Panc1 (cell line): ENCODE measurements around the gene HLA-DOA. TPM values are rescaled to one million over a fixed set of nuclear protein-coding genes. Genes with fewer than 3 reads are reported as not detected.

Experiments used
- ATAC-seq: fragments of 200-7000 bp; cut with Tn5 transposase; 2 replicates; pipeline ENCODE4 v1.9.1; 2020; ENCODE audit warnings: mild to moderate bottlenecking, moderate library complexity
- BruUV-seq: library from RNA; stranded (reverse); fragments of 400-500 nt; replicated peaks from 2 replicates; lab custom pipeline; 2021; lab: Mats Ljungman, UMichigan
- CTCF ChIA-PET: fragments of 300-600 bp; sonication (Branson Sonifier 250); formaldehyde crosslinking; loops from one replicate; lab custom pipeline; 2022; ENCODE audit warnings: antibody characterized with exemption; lab: Charles Lee
- POLR2A ChIA-PET: fragments of 300-600 bp; sonication (Branson Sonifier 250); formaldehyde crosslinking; loops from one replicate; lab custom pipeline; 2022; ENCODE audit warnings: antibody characterized with exemption; lab: Charles Lee
- DNase-seq: peaks from one replicate; pipeline ENCODE4 v3.0.0-alpha.2; 2010; ENCODE audit warnings: low read depth, low spot score
- H3K27ac ChIP-seq: 2 replicates; pipeline ENCODE4 v1.5.1; 2011; ENCODE audit warnings: mild to moderate bottlenecking, low read length, inconsistent platforms
- H3K27me3 ChIP-seq: fragments of 200-500 bp; sonication (Bioruptor generic); 2 replicates; pipeline ENCODE4 v1.6.0; 2014; ENCODE audit warnings: low read length, inconsistent platforms; ENCODE audit not compliant: control insufficient read depth, insufficient read depth
- H3K36me3 ChIP-seq: fragments of 200-500 bp; sonication (Bioruptor generic); 2 replicates; pipeline ENCODE4 v1.5.1; 2014; ENCODE audit warnings: inconsistent platforms, mild to moderate bottlenecking, low read length, moderate library complexity; ENCODE audit not compliant: control insufficient read depth, insufficient read depth
- H3K4me1 ChIP-seq: 2 replicates; pipeline ENCODE4 v1.5.1; 2011; ENCODE audit warnings: inconsistent platforms, mild to moderate bottlenecking, low read length, moderate library complexity; ENCODE audit not compliant: control insufficient read depth, insufficient read depth
- H3K4me3 ChIP-seq, 2 experiments: 2 replicates each; pipeline ENCODE4 v1.5.1; 2011 to 2012; ENCODE audit warnings: low read depth in 2 of 2, low read length in 2 of 2, mild to moderate bottlenecking in 2 of 2, inconsistent platforms in 1 of 2, moderate library complexity in 1 of 2
- H3K9me3 ChIP-seq: fragments of 200-500 bp; sonication (Bioruptor generic); 2 replicates; pipeline ENCODE4 v1.5.1; 2014; ENCODE audit warnings: low read depth, mild to moderate bottlenecking, inconsistent platforms, low read length, moderate library complexity; ENCODE audit not compliant: control insufficient read depth, insufficient read depth
- POLR2AphosphoS5 ChIP-seq: IDR thresholded peaks from 2 replicates; pipeline ENCODE4 v1.6.1; 2012; ENCODE audit warnings: mild to moderate bottlenecking, low read depth, low read length, moderate library complexity
- SIN3A ChIP-seq: IDR thresholded peaks from 2 replicates; pipeline ENCODE4 v1.6.1; 2012; ENCODE audit warnings: low read depth, mild to moderate bottlenecking, low read length, moderate library complexity, borderline replicate concordance; ENCODE audit not compliant: insufficient read depth
- TCF7L2 ChIP-seq: IDR thresholded peaks from 2 replicates; pipeline ENCODE4 v1.6.1; 2011; ENCODE audit warnings: mild to moderate bottlenecking, low read depth, low read length, inconsistent platforms
- in situ Hi-C: cut with HindIII; loops from 2 replicates; pipeline ENCODE4 v1.10.0; 2016; ENCODE audit warnings: low sequenced_read_pairs, low pct_unique_long_range_greater_than_20kb
- intact Hi-C: fragments of 100-400 bp; cut with micrococcal nuclease; formaldehyde crosslinking; loops from one replicate; pipeline ENCODE4 v1.10.0; 2022; ENCODE audit not compliant: unreplicated experiment
- total RNA-seq: library from RNA; stranded (reverse); gene quantifications from one replicate; pipeline ENCODE4 v1.2.1, GENCODE V29; 2021; ENCODE audit not compliant: unreplicated experiment
- TF ChIP-seq, protein P1 (sequence below): fragments of 450-650 bp; IDR thresholded peaks from 2 replicates; pipeline ENCODE4 v1.5.1; 2017; ENCODE audit warnings: mild to moderate bottlenecking
- TF ChIP-seq, protein P2 (sequence below), 2 experiments: IDR thresholded peaks; 2 replicates each; pipeline ENCODE4 v1.6.1; 2011 to 2012; ENCODE audit warnings: low read depth in 2 of 2, control low read depth in 1 of 2, low read length in 1 of 2, mild to moderate bottlenecking in 1 of 2, moderate library complexity in 1 of 2; ENCODE audit not compliant: insufficient read depth in 1 of 2

Gene HLA-DOA
- total RNA-seq, 1 experiment from 2014 or later: 0.08 TPM

- POLR2A ChIA-PET: no interaction called here
- no peak for TF ChIP-seq SIN3A
- no peak for TF ChIP-seq POLR2AphosphoS5
- TF ChIP-seq, protein P1, sequence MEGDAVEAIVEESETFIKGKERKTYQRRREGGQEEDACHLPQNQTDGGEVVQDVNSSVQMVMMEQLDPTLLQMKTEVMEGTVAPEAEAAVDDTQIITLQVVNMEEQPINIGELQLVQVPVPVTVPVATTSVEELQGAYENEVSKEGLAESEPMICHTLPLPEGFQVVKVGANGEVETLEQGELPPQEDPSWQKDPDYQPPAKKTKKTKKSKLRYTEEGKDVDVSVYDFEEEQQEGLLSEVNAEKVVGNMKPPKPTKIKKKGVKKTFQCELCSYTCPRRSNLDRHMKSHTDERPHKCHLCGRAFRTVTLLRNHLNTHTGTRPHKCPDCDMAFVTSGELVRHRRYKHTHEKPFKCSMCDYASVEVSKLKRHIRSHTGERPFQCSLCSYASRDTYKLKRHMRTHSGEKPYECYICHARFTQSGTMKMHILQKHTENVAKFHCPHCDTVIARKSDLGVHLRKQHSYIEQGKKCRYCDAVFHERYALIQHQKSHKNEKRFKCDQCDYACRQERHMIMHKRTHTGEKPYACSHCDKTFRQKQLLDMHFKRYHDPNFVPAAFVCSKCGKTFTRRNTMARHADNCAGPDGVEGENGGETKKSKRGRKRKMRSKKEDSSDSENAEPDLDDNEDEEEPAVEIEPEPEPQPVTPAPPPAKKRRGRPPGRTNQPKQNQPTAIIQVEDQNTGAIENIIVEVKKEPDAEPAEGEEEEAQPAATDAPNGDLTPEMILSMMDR: no peak
- no peak for TF ChIP-seq TCF7L2
- TF ChIP-seq, protein P2, sequence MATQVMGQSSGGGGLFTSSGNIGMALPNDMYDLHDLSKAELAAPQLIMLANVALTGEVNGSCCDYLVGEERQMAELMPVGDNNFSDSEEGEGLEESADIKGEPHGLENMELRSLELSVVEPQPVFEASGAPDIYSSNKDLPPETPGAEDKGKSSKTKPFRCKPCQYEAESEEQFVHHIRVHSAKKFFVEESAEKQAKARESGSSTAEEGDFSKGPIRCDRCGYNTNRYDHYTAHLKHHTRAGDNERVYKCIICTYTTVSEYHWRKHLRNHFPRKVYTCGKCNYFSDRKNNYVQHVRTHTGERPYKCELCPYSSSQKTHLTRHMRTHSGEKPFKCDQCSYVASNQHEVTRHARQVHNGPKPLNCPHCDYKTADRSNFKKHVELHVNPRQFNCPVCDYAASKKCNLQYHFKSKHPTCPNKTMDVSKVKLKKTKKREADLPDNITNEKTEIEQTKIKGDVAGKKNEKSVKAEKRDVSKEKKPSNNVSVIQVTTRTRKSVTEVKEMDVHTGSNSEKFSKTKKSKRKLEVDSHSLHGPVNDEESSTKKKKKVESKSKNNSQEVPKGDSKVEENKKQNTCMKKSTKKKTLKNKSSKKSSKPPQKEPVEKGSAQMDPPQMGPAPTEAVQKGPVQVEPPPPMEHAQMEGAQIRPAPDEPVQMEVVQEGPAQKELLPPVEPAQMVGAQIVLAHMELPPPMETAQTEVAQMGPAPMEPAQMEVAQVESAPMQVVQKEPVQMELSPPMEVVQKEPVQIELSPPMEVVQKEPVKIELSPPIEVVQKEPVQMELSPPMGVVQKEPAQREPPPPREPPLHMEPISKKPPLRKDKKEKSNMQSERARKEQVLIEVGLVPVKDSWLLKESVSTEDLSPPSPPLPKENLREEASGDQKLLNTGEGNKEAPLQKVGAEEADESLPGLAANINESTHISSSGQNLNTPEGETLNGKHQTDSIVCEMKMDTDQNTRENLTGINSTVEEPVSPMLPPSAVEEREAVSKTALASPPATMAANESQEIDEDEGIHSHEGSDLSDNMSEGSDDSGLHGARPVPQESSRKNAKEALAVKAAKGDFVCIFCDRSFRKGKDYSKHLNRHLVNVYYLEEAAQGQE (IDR thresholded peaks at IDR 0.05; ENCODE audit: insufficient read depth in 1 of 2, low read depth in 2 of 2, low read length in 1 of 2): no peak
- BruUV-seq: no TSS peak
- in situ Hi-C loops: no loop called here
- ATAC-seq (no peak), DNase-seq (no peak)
- H3K9me3 ChIP-seq: no peaks in the 10 kb centered on the region
- no peak overlapping the region for H3K4me3 ChIP-seq
- peaks cover 6% of the 10 kb centered on the region for H3K27me3 ChIP-seq
- CTCF ChIA-PET: no interaction called here
- H3K4me1 ChIP-seq: no peaks in the 10 kb centered on the region
- intact Hi-C loops: no loop called here
- H3K36me3 ChIP-seq: no peaks in the 10 kb centered on the region
- no peak overlapping the region for H3K27ac ChIP-seq
These were observed 43.8 kb upstream of the HLA-DOA start for GRCh38 chr6:33053230-33053629.

DNA sequence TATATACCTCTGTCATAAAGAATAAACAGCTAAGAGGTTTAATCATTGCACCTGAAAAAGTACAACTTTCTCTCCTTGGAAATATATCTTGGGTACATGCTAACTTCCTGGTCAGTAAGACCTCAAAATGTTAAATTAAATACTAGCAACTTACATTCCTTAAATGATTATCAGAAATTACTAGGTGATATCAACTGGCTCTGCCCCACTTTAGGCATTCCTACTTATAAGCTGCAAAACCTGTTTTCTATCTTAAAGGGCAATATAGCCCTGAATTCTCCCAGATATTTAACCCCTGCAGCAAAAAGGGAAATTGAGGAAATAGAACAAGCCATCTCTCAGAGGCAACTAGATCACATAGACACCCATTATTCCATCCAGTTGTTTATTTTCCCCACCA lies 43.2 kb upstream of the HLA-DOA start:
- BruUV-seq: no TSS peak
- Histone ChIP-seq H3K36me3 (no peaks in the 10 kb centered on the region), H3K27ac (no peak overlapping the region), H3K9me3 (no peaks in the 10 kb centered on the region), H3K4me1 (no peaks in the 10 kb centered on the region), H3K27me3 (peaks cover 4% of the 10 kb centered on the region), H3K4me3 (no peak overlapping the region)
- DNase-seq: no peak
- POLR2A ChIA-PET: no interaction called here
- intact Hi-C loops (no loop called here), in situ Hi-C loops (no loop called here)
- CTCF ChIA-PET: interaction anchor here (0.6 kb wide), 1 partner anchor 195 kb away, joined by 5 read pairs; no protein-coding TSS in a partner anchor
- ATAC-seq: no peak
- no peak for TF ChIP-seq SIN3A
- TF ChIP-seq TCF7L2: no peak
- no peak for TF ChIP-seq POLR2AphosphoS5
- TF ChIP-seq, protein P2 (IDR thresholded peaks at IDR 0.05; ENCODE audit: insufficient read depth in 1 of 2, low read depth in 2 of 2, low read length in 1 of 2): no peak
- TF ChIP-seq, protein P1: no peak
